Lung (tissue), 12 donors: ENCODE data around the gene CCDC136. TPM values are rescaled to one million over a fixed set of nuclear protein-coding genes. Genes with fewer than 3 reads are reported as not detected.
A peak's percentile ranks its signal among the peaks of the same experiment; 100 is the strongest.

ENCODE experiments used
- ATAC-seq: fragments of 200-7000 bp; cut with Tn5 transposase; one replicate; pipeline ENCODE4 v1.9.1; 2020; ENCODE audit warnings: moderate number of reproducible peaks; ENCODE audit not compliant: insufficient read depth, low FRiP score
- DNase-seq, 3 donors: peaks; one replicate each; pipeline ENCODE4 v3.0.0-alpha.2; 2013 to 2017
- H3K27ac ChIP-seq, 2 donors: one replicate each; pipeline ENCODE4 v1.5.1; 2013; ENCODE audit warnings: mild to moderate bottlenecking in 2 of 2, moderate library complexity in 2 of 2, control low read depth in 1 of 2, inconsistent platforms in 1 of 2, low read depth in 1 of 2, low read length in 1 of 2
- H3K27me3 ChIP-seq, 3 donors: one replicate each; pipeline ENCODE4 v1.5.1; 2013; ENCODE audit warnings: low read length in 2 of 3; ENCODE audit not compliant: control insufficient read depth in 3 of 3, insufficient read depth in 3 of 3
- H3K36me3 ChIP-seq, 4 donors: one replicate each; pipeline ENCODE4 v1.5.1; 2013; ENCODE audit warnings: low read length in 4 of 4, mild to moderate bottlenecking in 1 of 4, moderate library complexity in 1 of 4; ENCODE audit not compliant: control insufficient read depth in 4 of 4, insufficient read depth in 4 of 4
- H3K4me1 ChIP-seq, 5 donors: one replicate each; pipeline ENCODE4 v1.5.1; 2013; ENCODE audit warnings: low read length in 5 of 5, mild to moderate bottlenecking in 2 of 5, moderate library complexity in 1 of 5; ENCODE audit not compliant: control insufficient read depth in 5 of 5, insufficient read depth in 5 of 5
- H3K4me3 ChIP-seq: one replicate; pipeline ENCODE4 v1.5.1; 2013; ENCODE audit warnings: mild to moderate bottlenecking, control low read depth, moderate library complexity
- H3K9ac ChIP-seq, 2 donors: one replicate each; pipeline ENCODE4 v1.5.1; 2013; ENCODE audit warnings: low read length in 2 of 2, control low read depth in 1 of 2; ENCODE audit not compliant: insufficient read depth in 1 of 2
- H3K9me3 ChIP-seq, 4 donors: one replicate each; pipeline ENCODE4 v1.5.1; 2013; ENCODE audit warnings: low read length in 3 of 4, mild to moderate bottlenecking in 1 of 4, moderate library complexity in 1 of 4; ENCODE audit not compliant: control insufficient read depth in 4 of 4, insufficient read depth in 3 of 4
- CTCF ChIP-seq: IDR thresholded peaks from 2 replicates; pipeline ENCODE4 v1.5.1; 2012; ENCODE audit warnings: mild to moderate bottlenecking; ENCODE audit errors: control extremely low read depth, extremely low read depth
- WGBS, 2 donors: extraction: QIAGEN DNeasy Blood & Tissue Kit; methylation state at CpG; one replicate each; pipeline ENCODE4 v1.1.7; 2013; 5-methylcytosine and 5-hydroxymethylcytosine counted together
- polyA plus RNA-seq, 2 donors: library from polyadenylated mRNA; stranded (reverse); fragments of 200-250 nt; gene quantifications; one replicate each; pipeline ENCODE4 v1.2.1, GENCODE V29; 2013
- total RNA-seq, 2 donors: library from RNA; depleted of rRNA in 1 of 2; stranded (reverse); fragments of >200 nt in 1 of 2; gene quantifications; one replicate each; pipeline ENCODE4 v1.2.1, GENCODE V29; 2014 to 2021
- donor health status: control.
- donor health status: control.
- donor health status: Bipolar disorder and iron deficiency.
- donor health status: healthy.
- donor health status: DM: yes; HTN: yes; CAD: no.

The CCDC136 gene
- total and polyA plus RNA-seq, 4 donors, result 0.70 to 6.4 (median 1.7) TPM

GRCh38 chr7:128840326-128841170 lies 48.8 kb downstream of the CCDC136 start:
- Histone ChIP-seq H3K9ac (no peak overlapping the region), H3K9me3 (no peaks in the 10 kb centered on the region), H3K27ac (no peak overlapping the region), H3K36me3 (peaks cover 0 to 21% (median 12%) of the 10 kb centered on the region in 4 donors), H3K27me3 (no peaks in the 10 kb centered on the region), H3K4me1 (peaks cover 0 to 7% (median 0%) of the 10 kb centered on the region in 5 donors), H3K4me3 (no peak overlapping the region)
- no peak for ATAC-seq
- WGBS, 2 donors, result 90 to 94% methylated on average over 22 to 23 of the region's 23 CpGs
- DNase-seq, result no peak
- no peak for TF ChIP-seq CTCF

GRCh38 chr7:128841171-128841690 lies 49.5 kb downstream of the CCDC136 start:
- Histone ChIP-seq H3K9me3 (no peaks in the 10 kb centered on the region), H3K36me3 (peaks cover 0 to 19% (median 12%) of the 10 kb centered on the region in 4 donors), H3K9ac (no peak overlapping the region), H3K27me3 (no peaks in the 10 kb centered on the region), H3K27ac (no peak overlapping the region), H3K4me1 (peaks cover 0 to 2% (median 0%) of the 10 kb centered on the region in 5 donors), H3K4me3 (no peak overlapping the region)
- TF ChIP-seq CTCF, result no peak
- WGBS, 2 donors, result 86 to 91% methylated on average over 17 of the region's 17 CpGs
- ATAC-seq (no peak), DNase-seq (no peak)

GRCh38 chr7:128841921-128842673 lies 50.3 kb downstream of the CCDC136 start:
- H3K9me3 ChIP-seq, result no peaks in the 10 kb centered on the region
- H3K27ac ChIP-seq, result no peak overlapping the region
- peaks cover 0 to 19% (median 12%) of the 10 kb centered on the region in 4 donors for H3K36me3 ChIP-seq
- TF ChIP-seq CTCF, result no peak
- no peak for ATAC-seq
- no peaks in the 10 kb centered on the region for H3K27me3 ChIP-seq
- 50 to 61% methylated on average over 24 to 35 of the region's 35 CpGs for WGBS, 2 donors
- DNase-seq, result peak; percentile 12 to 34 (median 15)
- H3K9ac ChIP-seq, result no peak overlapping the region
- no peaks in the 10 kb centered on the region for H3K4me1 ChIP-seq
- H3K4me3 ChIP-seq, result no peak overlapping the region
